ENCODE measurements around the gene PTPRK. TPM values are rescaled to one million over a fixed set of nuclear protein-coding genes. Genes with fewer than 3 reads are reported as not detected.

The PTPRK gene
- total and polyA plus RNA-seq, 2 of the 8 experiments (the other 6 are each of a cell fraction or from before 2014, with no cell fraction given): 11.4 to 47.3 TPM

DNA sequence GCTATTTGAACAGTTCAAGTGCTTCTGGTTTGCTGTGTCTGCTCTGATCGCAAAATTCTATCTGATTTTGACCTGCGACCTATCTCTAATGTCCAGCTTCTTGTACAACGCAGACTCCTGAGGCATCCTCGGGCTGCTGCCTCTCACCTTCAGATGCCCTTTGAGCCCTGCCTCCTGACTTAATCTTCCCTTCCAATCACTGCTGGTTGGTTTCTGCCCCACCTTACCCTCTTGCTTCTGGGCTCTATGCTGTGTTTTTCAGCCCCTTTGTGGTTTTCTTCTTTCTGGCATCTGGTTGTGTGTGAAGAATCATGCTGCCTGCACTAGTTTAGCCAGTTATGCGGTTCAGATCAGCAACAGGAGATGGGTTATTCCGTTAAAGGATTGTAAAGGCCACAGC lies 488.4 kb downstream of the PTPRK start:
- H3K4ac ChIP-seq (replicated peaks; ENCODE audit: insufficient read length, low read depth, low read length): no peak overlapping the region
- H2BK15ac ChIP-seq (ENCODE audit: low read length): no peak overlapping the region
- H2BK120ac ChIP-seq (replicated peaks; ENCODE audit: low read depth, low read length): no peak overlapping the region
- H4K5ac ChIP-seq (ENCODE audit: insufficient read length, low read depth, low read length): no peak overlapping the region
- DNase-seq (ENCODE audit: low read depth in 1 of 2, low spot score in 2 of 2) (no peak), FAIRE-seq (no peak)
- no peaks in the 10 kb centered on the region for H3K23me2 ChIP-seq (ENCODE audit: low read depth, low read length)
- no peak overlapping the region for H3K18ac ChIP-seq (ENCODE audit: extremely low read depth, low read length)
- no peak overlapping the region for H3K4me2 ChIP-seq (ENCODE audit: insufficient read depth in 1 of 2, low read depth in 2 of 2, low read length in 2 of 2)
- no peak overlapping the region for H2AFZ ChIP-seq (ENCODE audit: low read length)
- no peaks in the 10 kb centered on the region for H3K9me3 ChIP-seq (ENCODE audit: insufficient read depth in 2 of 2, low read depth in 1 of 2, low read length in 1 of 2)
- no peak overlapping the region for H3K14ac ChIP-seq (ENCODE audit: insufficient read length)
- H3K79me1 ChIP-seq (ENCODE audit: low read depth, low read length): no peaks in the 10 kb centered on the region
- TF ChIP-seq ATF2 (IDR thresholded peaks at IDR 0.05; ENCODE audit: low read length) (no peak), JUND (IDR thresholded peaks at IDR 0.05; ENCODE audit: low read length) (no peak)
- H3K4me3 ChIP-seq (ENCODE audit: extremely low read depth in 1 of 4, insufficient read depth in 2 of 4, low read depth in 3 of 4, low read length in 4 of 4): no peak overlapping the region
- no peaks in the 10 kb centered on the region for H3K79me2 ChIP-seq (ENCODE audit: control insufficient read depth in 1 of 2, insufficient read depth in 2 of 2, low read length in 2 of 2)
- no peak overlapping the region for H3K23ac ChIP-seq (ENCODE audit: insufficient read length)
- H2BK12ac ChIP-seq (ENCODE audit: low read depth, low read length): no peak overlapping the region
- H3K36me3 ChIP-seq (ENCODE audit: control insufficient read depth in 2 of 4, insufficient read depth in 4 of 4, low read length in 3 of 4): no peaks in the 10 kb centered on the region
- H3K27ac ChIP-seq (ENCODE audit: low read depth, low read length): no peak overlapping the region
- POLR2A ChIA-PET (ENCODE audit: partially characterized antibody): no interaction called here
- no peaks in the 10 kb centered on the region for H4K20me1 ChIP-seq (replicated peaks in 1 of 2; ENCODE audit: control insufficient read depth in 1 of 2, insufficient read depth in 2 of 2, low read length in 2 of 2)
- no peak overlapping the region for H3K56ac ChIP-seq (replicated peaks; ENCODE audit: insufficient read length, low read depth, low read length)
- WGBS, 2 experiments (ENCODE audit: extremely low coverage in 1 of 2, insufficient coverage in 1 of 2, insufficient read length in 1 of 2, insufficient replicate concordance in 2 of 2, low coverage in 1 of 2, low lambda C conversion rate in 2 of 2, missing lambda C conversion rate in 1 of 2): 92% methylated on average over 6 of the region's 6 CpGs; no CpG with 5 or more reads in 1 of the 2 experiments
- no peak overlapping the region for H2BK20ac ChIP-seq (ENCODE audit: low read length)
- CTCF ChIA-PET (ENCODE audit: partially characterized antibody): interaction anchor here (0.9 to 1.9 kb wide), 3 partner anchors 15 to 177 kb away, joined by 3 to 4 read pairs (median 4); no protein-coding TSS in a partner anchor
- no peaks in the 10 kb centered on the region for H3K4me1 ChIP-seq (replicated peaks in 1 of 4; ENCODE audit: control insufficient read depth in 3 of 4, insufficient read depth in 4 of 4, low read length in 3 of 4)
- no peak overlapping the region for H4K91ac ChIP-seq (replicated peaks; ENCODE audit: insufficient read length, low read length)
- H3K27me3 ChIP-seq (replicated peaks in 1 of 4; ENCODE audit: control insufficient read depth in 3 of 4, extremely low read depth in 1 of 4, insufficient read depth in 3 of 4, low read length in 3 of 4): no peaks in the 10 kb centered on the region
- H4K8ac ChIP-seq (ENCODE audit: extremely low read depth, insufficient read depth, low read length): no peak overlapping the region
- H2BK5ac ChIP-seq (ENCODE audit: low read depth, low read length): no peak overlapping the region
- no peak overlapping the region for H2AK5ac ChIP-seq (ENCODE audit: low read depth, low read length)
- H3K9ac ChIP-seq (replicated peaks in 1 of 4; ENCODE audit: extremely low read depth in 1 of 4, low read depth in 3 of 4, low read length in 3 of 4): no peak overlapping the region
